Mesodermal cell (in vitro differentiated cells): ENCODE results near the gene NCMAP.

ENCODE experiments used
- H3K27ac ChIP-seq: 2 replicates; pipeline ENCODE4 v1.7.0; 2013; ENCODE audit warnings: mild to moderate bottlenecking, low read depth, low read length, moderate library complexity; ENCODE audit not compliant: severe bottlenecking
- H3K36me3 ChIP-seq: 2 replicates; pipeline ENCODE4 v1.7.1; 2013; ENCODE audit warnings: mild to moderate bottlenecking, low read length, moderate library complexity; ENCODE audit not compliant: control insufficient read depth, insufficient read depth
- H3K4me1 ChIP-seq: one replicate; pipeline ENCODE4 v1.7.1; 2013; ENCODE audit warnings: mild to moderate bottlenecking, low read length; ENCODE audit not compliant: insufficient read depth, control insufficient read depth, poor library complexity, severe bottlenecking
- H3K4me3 ChIP-seq: 2 replicates; pipeline ENCODE4 v1.7.0; 2013; ENCODE audit warnings: low read length, control low read depth, mild to moderate bottlenecking; ENCODE audit not compliant: insufficient read depth, poor library complexity, severe bottlenecking; ENCODE audit errors: extremely low read depth
- H3K9me3 ChIP-seq: 2 replicates; pipeline ENCODE4 v1.7.1; 2013; ENCODE audit warnings: mild to moderate bottlenecking, low read length, moderate library complexity; ENCODE audit not compliant: control insufficient read depth
- WGBS, 2 experiments: methylation state at CpG; one replicate each; pipeline ENCODE4 v1.1.5; 2013; ENCODE audit warnings: missing lambda C conversion rate in 2 of 2; ENCODE audit not compliant: insufficient coverage in 2 of 2; 5-methylcytosine and 5-hydroxymethylcytosine counted together

Gene NCMAP

DNA sequence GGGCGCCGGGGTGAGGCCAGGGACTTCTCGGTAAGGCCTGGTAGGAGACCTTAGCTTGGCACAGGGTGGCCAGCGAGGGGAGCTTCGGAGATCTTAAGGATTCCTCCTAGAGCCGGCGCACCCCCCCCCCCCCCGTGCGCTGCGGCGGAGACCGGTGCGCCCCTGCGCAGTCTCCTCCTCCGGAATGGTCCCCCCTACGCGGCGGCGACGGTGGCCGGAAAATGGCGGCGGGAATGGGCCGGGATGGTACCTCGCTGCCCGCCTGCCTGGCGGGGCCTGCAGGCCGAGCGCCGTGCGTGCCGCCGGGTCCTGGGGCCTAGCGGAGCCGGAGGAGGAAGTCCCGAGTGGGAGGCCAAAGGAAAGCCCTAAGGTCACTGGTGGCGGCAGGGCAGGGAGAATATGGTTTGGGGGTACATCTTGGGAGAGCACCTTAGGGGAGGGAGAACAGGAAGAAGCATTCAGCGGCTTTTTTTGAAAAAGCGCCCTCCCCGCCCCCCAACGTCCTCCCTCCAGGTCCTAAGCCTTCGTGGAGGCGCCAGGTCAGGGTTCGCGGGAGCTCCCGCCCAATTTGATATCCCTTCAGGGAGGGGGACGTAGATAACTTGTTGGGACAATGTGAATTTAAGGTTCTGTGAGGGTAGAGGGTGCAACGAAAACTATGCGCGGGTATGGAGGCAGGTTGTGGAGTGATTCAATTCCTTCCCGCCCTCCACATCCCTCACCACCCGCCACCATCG lies 87.6 kb downstream of the NCMAP start:
- Histone ChIP-seq H3K4me1 (peaks cover 4% of the 10 kb centered on the region), H3K36me3 (peaks cover 36% of the 10 kb centered on the region), H3K4me3 (peak overlapping the region; percentile 96), H3K27ac (peak overlapping the region; percentile 81), H3K9me3 (no peaks in the 10 kb centered on the region)
- 0 to 1% methylated on average over 18 to 30 of the region's 53 CpGs for WGBS, 2 experiments

DNA sequence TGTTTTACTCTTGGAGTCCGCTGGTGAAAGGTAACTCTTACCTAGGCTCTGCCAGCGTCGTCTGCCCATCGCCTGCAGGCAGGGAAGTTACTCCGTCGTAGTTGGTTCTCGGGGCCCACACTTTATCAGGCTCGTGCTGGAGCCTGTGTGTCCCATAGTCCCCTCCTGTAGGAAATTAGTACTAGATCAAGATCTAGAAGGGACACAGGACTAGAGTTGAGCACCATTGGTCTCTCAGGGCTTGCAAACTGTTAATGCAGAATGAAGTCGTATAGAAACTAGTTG lies 88.2 kb downstream of the NCMAP start:
- Histone ChIP-seq H3K4me3 (peak overlapping the region; percentile 96), H3K9me3 (no peaks in the 10 kb centered on the region), H3K36me3 (peaks cover 41% of the 10 kb centered on the region), H3K27ac (no peak overlapping the region), H3K4me1 (peaks cover 4% of the 10 kb centered on the region)
- WGBS, 2 experiments: 0% methylated on average over 5 to 8 of the region's 9 CpGs

DNA sequence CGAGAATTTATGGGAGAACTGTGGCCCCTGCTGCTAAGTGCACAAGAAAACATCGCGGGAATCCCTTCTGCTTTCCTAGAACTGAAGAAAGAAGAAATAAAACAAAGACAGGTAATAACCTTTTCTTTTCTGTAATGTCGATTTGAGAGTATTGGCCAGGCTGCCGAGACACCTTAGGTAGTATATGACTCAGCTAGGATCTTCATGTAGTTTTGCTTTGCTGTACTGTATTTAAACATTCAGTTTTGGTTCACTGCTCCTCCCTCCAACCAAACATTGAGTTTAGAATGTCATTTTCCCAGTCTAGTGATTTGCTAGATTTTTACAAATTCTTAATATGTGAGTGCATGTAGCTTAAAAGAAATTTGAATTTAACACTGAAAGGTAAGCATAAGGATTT lies 93.0 kb downstream of the NCMAP start:
- peaks cover 4% of the 10 kb centered on the region for H3K4me1 ChIP-seq
- WGBS, 2 experiments: 86 to 93% methylated on average over 1 to 3 of the region's 5 CpGs
- peaks cover 83% of the 10 kb centered on the region for H3K36me3 ChIP-seq
- H3K9me3 ChIP-seq: no peaks in the 10 kb centered on the region
- no peak overlapping the region for H3K4me3 ChIP-seq
- no peak overlapping the region for H3K27ac ChIP-seq

DNA sequence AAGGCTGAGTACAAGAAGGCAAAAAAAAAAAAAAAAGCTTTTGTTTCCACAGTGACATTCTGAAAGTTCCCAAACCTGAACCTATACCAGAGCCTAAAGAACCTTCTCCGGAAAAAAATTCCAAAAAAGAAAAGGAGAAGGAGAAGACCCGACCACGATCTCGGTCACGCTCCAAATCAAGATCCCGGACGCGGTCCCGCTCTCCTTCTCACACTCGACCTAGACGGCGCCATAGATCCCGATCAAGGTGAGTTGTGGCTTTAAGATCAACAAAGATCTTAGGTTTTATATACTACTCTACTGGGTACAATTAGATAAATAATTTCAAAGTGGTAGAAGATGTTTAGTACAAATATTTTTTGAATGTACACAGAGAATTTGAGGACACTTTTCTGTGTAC lies 96.5 kb downstream of the NCMAP start:
- Histone ChIP-seq H3K4me1 (no peaks in the 10 kb centered on the region), H3K9me3 (no peaks in the 10 kb centered on the region), H3K36me3 (peaks cover 91% of the 10 kb centered on the region), H3K27ac (no peak overlapping the region), H3K4me3 (no peak overlapping the region)
- WGBS, 2 experiments: 99% methylated on average over 9 of the region's 13 CpGs; no CpG with 5 or more reads in 1 of the 2 experiments

DNA sequence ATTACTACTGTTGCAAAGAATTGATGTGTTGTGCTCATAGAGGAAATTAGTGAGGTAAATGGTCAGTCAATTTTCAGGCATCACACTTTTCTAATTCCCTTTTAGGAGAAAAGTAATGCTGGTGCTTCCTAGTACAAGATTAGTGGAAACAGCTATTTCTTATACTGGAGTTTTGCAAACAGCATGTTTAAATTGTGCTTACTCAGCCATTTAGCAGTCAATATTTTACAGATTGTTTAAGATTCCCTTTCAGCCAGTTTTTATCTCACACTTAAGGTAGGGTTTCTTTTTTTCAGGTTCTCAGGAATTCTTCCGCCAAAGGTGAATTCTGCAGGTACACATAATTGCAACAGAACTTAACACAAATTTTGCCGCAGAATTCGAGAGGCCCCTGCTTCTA lies 98.1 kb downstream of the NCMAP start:
- no peak overlapping the region for H3K27ac ChIP-seq
- WGBS, 2 experiments: 100% methylated on average over 1 of the region's 3 CpGs; no CpG with 5 or more reads in 1 of the 2 experiments
- no peaks in the 10 kb centered on the region for H3K4me1 ChIP-seq
- H3K4me3 ChIP-seq: no peak overlapping the region
- no peaks in the 10 kb centered on the region for H3K9me3 ChIP-seq
- peaks cover 89% of the 10 kb centered on the region for H3K36me3 ChIP-seq

DNA sequence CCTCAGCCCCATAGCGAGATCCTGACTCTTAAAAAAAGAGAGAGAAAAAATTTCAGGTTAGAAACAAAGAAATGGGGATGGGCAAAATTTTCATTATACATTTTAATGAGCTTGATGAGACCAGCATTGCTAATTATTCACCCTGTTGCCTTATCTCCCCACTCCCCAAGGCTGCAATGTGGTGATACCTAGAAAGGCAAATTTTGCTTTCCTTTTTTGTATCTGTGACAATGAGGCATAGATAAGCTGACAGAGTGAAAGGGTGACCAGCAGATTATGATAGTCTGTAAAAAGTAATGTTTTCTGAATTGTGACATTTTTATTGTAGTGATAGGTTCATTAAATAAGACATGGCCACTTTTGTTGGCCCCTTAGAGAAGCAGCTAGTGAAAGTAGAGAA lies 100.2 kb downstream of the NCMAP start:
- H3K9me3 ChIP-seq: no peaks in the 10 kb centered on the region
- H3K36me3 ChIP-seq: peaks cover 89% of the 10 kb centered on the region
- WGBS, 2 experiments: 67% methylated on average over 1 of the region's 1 CpG; no CpG with 5 or more reads in 1 of the 2 experiments

DNA sequence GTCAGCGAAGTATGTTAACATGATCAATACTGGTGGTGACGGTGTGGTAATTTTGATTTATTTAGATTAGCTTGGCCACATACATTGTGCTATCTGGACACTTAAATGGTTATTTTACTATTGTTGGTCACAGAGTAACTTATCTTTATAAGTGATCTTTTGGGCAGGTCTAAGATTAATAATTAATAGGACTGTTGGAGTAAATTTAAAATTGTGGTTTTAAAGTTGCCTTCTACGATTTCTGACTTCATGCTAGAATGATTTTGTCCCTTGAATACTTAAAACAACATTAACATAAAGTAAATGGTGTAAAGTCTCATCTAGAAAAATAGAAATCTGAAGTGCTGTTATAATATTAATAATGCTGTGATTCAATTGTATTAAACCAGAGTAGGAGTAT lies 101.9 kb downstream of the NCMAP start:
- H3K36me3 ChIP-seq: peaks cover 95% of the 10 kb centered on the region
- no CpG with 5 or more reads among the region's 3 CpGs for WGBS, 2 experiments
- H3K27ac ChIP-seq: no peak overlapping the region
- no peak overlapping the region for H3K4me3 ChIP-seq
- H3K9me3 ChIP-seq: no peaks in the 10 kb centered on the region
- H3K4me1 ChIP-seq: no peaks in the 10 kb centered on the region

More for the DNA sequence above, 100.2 kb downstream of the NCMAP start:
- Histone ChIP-seq H3K4me3 (no peak overlapping the region), H3K4me1 (no peaks in the 10 kb centered on the region), H3K27ac (no peak overlapping the region)
